Stimulated activated CD4-positive, alpha-beta T cell treated with anti-CD3 and anti-CD28 coated beads, Interleukin-12 subunit alpha, Interleukin-12 subunit beta, amount 100 ng/mL, for 48 hours (primary cell): ENCODE results near the gene ZNF836.

Source experiments
- DNase-seq, 3 donors: peaks; one replicate each; pipeline ENCODE4 v3.0.0-alpha.2; 2020; ENCODE audit warnings: low read depth in 2 of 3, low spot score in 1 of 3

ZNF836 gene

DNA sequence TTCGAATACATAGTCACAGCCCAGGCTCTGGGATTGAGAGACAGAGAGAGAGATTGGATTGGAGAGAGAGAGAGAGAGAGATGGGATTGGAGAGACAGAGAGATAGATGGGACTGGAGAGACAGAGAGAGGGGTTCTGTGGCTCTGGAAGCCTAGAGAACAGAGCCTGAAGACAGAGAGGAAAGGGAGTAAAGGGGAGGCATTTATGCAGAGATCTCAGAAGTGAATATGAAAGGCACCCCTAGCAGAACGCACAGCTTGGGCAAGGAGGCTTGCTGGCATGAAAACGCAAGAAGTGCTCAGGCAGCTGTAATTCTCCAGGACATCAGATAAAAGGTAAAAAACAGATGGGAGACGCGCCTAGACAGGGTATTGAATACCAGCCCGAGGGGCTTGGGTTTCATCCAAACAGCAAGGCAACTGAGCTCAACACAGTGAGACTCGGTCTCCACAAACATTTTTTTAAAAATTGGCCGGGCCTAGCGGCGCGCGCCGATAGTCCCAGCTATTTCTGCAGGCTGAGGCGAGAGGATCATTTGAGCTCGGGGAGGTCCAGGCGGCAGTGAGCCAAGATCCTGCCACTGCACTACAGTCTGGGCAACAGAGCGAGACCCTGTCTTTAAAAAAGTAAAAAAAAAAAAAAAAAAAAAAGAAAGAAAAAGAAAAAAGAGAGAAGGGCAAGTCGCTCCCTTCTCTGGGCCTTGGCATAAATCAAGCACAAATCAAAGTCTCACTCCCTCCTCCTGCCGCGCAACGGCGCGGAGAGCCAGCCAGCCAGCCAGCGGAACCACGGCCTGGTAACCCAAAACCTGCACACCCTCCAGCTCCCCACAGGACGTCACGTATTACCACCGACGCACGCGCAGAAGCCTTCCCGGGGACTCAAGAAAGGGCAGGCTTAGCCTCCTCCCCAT, 17.7 kb upstream of the ZNF836 start:
- peak in 2 of 3 donors; percentile 3 to 94 for DNase-seq

DNA sequence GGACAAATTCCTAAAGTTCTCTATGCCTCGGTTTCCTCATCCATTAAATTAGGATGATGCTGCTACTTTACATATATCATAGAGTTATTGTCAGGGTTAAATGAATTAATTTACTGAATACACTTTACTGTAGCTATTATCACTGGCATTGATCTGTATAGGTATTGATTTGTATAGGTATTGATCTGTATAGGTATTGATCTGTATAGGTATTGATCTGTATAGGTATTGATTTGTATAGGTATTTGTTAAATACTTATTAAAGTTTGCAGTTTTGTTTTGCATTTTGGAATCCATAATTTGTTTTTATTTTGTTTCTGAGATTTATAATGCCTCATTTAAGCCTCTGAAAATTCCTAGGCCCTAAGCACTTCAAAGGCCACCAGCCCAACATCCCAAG, 16.0 kb upstream of the ZNF836 start:
- DNase-seq = no peak

DNA sequence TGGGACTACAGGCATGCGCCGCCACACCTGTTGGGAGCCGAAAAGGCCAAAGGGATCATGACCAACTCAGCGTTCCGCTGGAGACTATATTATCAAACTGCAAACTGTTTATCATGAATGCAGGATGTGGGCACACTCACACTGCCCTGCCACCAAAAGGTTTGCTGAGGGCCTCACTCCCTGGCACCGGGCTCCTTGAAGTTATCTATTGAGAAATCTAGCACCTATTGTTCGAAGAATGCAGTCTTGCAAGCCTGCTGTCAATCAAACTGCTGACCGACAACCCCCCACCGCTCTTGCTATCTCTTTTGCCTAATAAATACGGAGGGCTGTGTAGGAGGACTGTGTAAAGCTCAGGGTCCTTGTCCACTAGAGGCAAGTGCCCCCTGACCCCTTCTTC, 5.2 kb upstream of the ZNF836 start:
- no peak for DNase-seq

DNA sequence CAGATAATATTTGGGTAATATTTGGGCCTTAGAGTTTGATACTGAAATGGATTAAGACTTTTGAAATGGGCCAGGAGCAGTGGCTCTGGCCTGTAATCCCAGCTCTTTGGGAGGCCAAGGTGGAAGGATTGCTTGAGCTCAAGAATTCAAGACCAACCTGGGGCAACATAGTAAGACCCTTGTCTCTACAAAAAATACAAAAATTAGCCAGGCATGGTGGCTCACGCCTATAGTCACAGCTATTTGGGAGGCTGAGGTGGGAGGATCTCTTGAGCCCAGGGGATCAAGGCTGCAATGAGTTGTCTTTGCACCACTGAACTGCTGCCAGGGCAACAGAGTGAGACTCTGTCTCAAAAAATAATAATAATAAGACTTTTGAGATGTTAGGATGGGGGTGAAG, 926 bp upstream of the ZNF836 start:
- no peak for DNase-seq

DNA sequence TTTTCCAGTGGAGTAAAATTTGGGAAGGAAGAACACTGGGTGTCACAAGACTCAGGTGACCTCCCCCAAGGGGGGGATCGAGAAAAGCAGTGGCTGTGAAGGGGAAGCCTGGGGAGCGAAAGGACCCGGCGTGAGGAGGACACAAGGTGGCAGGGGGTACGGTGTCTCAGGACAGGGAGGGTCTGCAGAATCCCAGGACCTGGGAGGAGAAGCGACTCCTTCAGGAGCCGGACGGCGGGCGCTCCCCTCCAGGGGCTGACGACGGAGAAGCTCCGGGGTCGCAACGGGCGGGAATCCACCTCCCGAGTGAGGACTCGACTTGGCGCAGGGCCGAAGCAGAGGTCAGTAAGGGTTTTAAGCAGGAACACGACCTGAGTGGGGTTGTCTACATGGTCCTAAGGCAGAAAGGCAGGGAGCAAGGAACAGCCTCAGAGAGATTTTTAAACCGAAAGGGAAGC, 529 bp downstream of the ZNF836 start:
- no peak for DNase-seq

DNA sequence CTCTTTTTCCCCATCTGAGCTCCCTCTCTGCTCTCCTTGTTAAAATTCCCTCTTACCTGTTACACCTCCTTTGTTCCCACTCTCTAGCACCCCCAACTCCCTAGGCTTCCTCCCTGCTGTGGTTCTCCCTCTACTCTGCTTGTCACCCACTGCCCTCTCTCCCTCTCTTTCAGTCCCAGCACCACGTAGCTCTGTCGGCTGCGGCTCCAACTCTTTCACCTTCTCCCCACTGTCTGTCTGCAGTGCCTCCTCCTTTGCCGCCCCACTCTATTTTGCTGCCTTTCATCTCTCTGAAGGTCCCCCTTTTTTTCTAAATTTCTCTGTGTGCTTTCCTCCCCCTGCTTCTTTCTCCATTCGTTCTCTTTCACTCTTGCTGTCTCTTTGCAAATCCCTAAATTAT, 1.1 kb downstream of the ZNF836 start:
- DNase-seq = no peak

DNA sequence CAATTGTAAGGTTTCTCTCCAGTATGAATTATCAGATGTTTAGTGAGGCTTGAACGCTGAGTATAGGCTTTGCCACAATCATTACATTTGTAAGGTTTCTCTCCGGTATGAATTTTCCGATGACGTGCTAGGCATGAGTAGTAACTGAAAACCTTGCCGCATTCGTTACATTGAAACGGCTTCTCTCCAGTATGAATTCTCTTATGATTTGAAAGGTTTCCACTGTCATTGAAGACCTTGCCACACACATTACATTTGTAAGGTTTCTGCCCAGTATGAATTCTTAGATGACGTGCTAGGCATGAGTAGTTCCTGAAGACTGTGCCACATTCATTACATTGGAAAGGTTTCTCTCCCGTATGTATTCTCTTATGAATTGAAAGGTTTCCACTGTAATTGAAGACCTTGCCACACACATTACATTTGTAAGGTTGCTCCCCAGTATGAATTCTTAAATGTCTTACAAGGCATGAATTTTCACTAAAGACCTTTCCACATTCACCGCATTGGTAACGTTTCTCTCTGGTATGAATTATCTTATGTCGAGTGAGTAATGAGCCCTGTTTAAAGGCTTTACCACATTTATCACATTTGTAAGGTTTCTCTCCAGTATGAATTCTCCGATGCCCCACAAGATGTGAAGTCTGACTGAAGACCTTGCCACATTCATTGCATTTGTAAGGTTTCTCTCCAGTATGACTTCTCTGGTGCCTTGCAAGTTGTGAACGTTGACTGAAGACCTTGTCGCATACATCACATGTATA, 15.6 kb downstream of the ZNF836 start:
- no peak for DNase-seq

DNA sequence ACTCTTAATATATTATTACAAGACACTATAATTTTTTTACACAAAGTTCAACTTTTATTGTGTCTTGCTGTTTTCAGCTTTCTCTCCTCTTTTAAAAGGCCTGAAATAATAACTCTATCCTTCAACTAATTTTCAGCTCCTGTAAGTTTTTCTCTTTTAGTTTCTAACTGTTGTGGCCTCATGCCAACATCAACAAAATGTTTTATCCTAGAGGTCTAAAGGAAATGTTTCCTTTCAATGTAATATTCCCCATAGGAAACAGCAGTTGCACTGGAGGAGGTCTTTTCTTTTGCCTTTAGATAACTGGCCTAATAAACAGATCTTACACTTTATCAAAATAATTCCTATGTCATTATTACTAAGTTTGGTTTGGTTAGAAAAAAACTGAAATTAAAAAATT, 23.2 kb downstream of the ZNF836 start:
- DNase-seq = no peak

DNA sequence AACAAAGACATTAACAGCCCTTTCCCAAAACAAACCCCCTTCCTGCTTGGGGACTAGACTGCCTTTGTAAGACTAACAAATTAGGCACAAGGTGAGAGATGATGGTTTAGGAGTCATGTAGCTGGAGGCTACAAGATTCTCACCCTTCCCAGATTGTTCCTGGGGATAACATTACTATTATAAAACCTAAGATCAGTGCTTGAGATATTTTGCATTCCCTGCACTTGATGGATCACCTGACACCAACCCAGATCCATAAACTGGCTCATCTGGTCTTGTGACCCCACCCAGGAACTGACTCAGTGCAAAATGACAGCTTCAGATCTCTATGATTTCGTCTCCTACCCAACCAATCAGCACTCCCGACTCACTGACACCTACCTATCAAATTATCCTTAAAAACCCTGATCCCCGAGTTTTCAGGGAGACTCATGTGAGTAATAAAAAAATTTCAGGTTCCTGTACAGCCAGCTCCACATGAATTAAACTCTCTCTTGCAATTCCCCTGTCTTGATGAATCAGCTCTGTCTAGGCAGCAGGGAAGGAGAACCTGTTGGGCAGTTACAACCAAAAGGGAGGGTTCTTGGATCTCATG, 29.3 kb downstream of the ZNF836 start:
- DNase-seq = no peak

DNA sequence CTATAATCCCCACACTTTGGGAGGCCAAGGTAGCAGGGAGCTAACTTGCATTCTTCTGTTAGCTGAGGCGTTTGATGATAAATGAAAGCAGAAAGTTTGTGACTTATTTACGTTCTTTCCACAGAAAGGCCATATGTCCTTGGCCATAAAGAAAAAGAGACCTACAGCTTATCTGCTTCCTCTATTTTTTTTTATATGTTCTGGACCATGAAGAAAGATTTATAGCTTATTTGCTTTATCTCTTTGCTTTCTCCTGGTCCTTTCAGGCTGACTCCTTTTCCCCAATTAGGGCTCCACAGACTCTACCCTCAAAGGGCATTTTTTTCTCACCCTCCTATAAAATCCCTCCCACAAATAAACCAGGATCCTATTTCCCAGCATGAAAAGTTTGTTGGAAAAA, 30.2 kb downstream of the ZNF836 start:
- no peak for DNase-seq

DNA sequence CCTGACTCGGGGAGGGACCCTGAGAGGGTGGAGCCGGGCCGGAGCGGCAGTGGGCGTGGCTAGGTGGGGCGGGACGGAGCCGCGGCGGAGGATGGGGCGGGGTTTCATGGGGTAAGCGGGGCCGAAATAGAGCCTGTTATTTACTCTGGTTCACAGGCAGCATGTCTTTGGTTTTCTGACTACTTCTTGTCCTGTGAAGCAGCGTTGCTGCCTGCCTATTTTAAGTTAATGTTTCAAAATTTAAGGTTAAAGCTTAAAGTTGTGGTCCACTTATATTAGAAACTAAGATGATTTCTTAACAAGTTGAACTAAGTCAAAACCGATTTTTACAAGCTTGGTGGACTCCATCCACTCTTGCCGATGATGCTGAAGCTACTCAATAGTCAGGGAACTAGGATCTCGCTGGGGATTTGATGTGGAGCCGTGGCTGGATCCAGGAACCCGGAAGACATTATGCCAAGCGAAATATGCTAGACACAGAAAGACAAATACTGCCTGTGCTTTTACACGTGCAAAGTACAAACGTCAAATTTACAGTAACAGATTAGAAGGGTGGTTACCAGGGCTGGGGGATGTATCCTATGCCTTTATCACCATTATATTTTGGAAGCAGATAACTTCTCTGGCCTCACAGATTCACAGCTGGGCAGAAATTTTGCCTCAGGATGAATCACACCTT, 31.2 kb downstream of the ZNF836 start:
- peak in 1 of 3 donors; percentile 97 for DNase-seq

DNA sequence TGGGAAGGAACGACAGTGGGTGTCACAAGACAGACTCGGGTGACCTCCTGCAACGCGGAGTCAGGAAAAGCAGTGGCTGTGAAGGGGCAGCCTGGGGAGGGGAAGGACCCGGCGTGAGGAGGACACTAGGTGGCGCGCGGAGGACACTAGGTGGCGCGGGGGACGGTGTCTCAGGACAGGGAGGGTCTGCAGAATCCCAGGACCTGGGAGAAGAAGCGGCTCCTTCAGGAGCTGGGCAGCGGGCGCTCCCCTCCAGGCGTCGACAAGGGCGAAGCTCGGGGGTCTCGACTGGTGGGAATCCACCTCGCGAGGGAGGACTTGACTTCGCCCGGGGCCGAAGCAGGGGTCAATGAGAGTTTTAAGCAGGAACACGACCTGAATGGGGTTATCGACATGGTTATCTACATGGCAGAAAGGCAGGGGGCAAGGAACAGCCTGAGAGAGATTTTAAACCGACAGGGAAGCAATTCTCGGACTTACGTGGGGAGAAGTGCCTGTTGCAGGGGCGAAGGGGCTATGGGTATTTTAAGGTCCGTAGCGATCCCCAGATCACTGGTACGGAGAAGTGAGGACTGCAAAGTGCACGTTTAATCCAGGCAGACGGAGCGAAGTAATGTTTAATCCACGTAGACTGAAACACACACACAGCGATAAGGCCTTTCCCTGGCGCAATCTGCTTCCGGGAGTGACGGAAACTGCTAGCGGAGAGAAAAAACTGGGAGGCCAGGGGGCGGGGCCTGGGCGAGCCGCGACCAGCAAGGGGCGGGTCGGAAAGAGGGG, 32.0 kb downstream of the ZNF836 start, which contains the start of gene ZNF616:
TSS of gene ZNF616 (minus strand) at position 687 of the 780 bp plus-strand sequence. CDS start 9,426 bp downstream, outside the sequence.
- DNase-seq = peak; percentile 56 to 96 (median 96)

DNA sequence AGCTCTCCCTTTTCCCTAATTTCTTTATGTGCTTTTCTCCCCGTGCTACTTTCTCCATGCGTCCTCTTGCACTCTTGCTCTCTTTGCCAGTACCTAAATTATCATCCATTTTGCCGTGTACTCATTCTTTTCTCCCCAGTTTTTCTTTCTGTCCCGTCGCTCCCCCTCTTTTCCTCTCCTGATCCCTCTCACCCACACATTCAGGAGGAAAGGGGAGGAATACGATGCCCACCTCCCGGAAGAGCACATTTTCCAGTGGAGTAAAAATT, 32.5 kb downstream of the ZNF836 start:
- DNase-seq = no peak

DNA sequence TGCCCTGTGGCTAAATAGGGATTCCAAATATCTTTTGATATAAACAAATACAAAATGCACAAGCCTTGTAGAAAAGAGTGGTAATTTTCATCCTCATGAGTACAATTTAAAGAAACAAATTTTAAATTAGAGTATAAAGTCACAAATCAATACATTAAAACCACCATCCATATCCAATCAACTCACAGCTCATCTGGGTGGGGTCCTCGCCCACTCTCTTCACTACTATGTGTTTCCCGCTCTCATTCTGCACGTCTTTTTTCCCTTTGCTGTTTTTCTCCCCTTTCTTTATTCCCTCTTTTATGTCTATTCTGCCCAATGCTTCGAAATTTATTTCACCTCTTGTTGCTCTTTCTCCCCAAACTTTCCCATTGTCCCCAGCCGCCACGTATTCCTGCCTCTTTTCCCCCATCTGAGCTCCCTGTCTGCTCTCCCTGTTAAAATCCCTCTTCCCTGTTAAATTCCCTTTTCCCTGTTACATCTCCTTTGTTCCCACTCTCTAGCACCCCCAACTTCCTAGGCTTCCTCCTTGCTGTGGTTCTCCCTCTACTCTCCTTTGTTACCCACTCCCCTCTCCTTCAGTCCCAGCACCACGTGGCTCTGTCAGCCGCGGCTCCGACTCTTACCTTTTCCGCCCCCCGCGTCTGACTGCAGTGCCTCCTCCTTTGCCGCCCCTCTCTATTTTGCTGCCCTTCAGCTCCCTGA, 33.0 kb downstream of the ZNF836 start:
- DNase-seq = peak in 2 of 3 donors; percentile 3 to 20

DNA sequence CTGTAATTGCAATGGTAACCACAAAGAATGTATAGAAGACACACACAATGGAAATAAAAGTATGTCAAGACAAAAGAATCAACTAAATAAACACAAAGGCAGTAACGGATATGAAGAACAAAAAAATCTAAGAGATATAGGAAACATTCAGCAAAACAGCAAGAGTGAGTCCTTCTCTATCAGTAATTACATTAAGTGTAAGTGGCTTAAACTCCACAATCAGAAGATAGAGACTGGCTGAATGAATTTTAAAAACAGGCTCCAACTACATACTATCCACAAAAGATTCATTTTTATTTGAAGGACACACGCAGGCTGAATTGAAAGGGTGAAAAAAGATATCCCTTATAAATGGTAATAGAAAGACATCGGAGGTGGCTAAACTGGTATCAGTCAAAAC, 51.1 kb downstream of the ZNF836 start:
- DNase-seq = no peak

DNA sequence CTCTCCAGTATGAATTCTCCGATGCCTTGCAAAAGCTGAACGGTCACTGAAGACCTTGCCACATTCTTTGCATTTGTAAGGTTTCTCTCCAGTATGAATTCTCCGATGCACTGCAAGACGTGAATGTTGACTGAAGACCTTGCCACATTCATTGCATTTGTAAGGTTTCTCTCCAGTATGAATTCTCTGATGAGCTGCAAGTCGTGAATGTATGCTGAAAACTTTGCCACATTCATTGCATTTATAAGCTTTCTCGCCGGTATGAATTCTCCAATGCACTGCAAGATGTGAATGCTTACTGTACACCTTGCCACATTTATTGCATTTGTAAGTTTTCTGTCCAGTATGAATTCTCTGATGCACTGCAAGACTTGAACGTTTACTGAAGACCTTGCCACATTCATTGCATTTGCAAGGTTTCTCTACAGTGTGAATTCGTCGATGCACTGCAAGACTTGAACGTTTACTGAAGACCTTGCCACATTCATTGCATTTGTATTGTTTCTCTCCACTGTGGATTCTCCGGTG, 55.8 kb downstream of the ZNF836 start:
- no peak for DNase-seq

DNA sequence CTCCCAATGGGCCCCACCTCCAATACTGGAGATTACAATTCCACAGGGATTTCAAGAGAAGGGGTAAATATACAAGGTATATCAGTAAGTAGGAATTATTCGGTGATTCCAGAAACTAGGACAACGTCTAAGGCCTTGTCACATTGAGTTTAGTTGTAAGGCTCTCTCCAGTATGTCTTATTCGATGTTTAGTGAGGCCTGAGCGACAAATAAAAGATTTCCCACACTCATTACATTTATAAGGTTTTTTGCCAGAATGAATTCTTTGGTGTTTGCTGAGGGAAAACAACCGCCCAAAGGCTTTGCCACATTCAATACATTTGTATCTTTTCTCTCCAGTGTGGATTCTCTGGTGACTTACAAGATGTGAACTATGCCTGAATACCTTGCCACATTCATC, 56.7 kb downstream of the ZNF836 start:
- DNase-seq = no peak

DNA sequence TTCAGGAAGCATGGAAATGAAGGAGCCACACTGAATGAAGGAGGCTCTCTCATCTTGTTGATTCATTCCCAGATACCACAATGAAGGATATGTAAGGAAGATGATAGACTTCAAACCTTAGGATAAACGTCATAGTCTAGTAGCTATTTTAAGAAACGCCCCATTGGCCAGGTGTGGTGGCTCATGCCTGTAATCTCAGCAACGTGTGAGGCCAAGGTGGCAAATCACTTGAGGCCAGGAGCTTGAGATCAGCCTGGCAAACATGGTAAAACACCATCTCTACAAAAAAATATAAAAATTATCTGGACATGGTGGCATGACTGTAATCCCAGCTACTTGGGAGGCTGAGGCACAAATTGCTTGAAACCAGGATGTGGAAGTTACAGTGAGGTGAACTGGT, 58.8 kb downstream of the ZNF836 start:
- DNase-seq = no peak

DNA sequence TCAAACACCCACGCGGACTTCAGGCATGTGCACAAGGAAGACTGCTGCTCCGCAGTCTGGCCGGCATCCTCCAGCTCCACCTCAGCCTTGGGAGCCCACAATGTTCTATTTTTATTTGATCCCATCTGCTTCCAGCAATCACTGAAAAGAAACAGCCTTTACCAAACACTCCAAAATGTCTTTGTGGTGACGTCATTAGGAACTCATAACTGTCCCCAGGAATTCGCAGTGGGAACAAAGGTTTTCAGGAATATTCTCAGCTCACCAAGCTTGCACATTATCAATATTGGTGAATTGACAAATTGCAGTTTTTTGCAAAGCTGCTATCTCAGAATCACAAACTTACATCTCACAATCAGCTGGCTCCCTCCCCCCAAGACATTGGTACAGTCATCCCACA, 60.6 kb downstream of the ZNF836 start:
- no peak for DNase-seq
